Stomach (tissue), 4 donors: ENCODE measurements around the gene FOXI2.

Experiments
- CTCF ChIP-seq, 7 experiments: fragments of 450-650 bp in 4 of 7; fragments of 200-600 bp in 3 of 7; sonication (generic) in 3 of 7; IDR thresholded peaks; one replicate each; pipeline ENCODE4 v1.5.1; 2016 to 2019; ENCODE audit warnings: antibody characterized with exemption in 7 of 7, control low read depth in 2 of 7, mild to moderate bottlenecking in 1 of 7
- POLR2A ChIP-seq, 4 donors: fragments of 450-650 bp; IDR thresholded peaks; one replicate each; pipeline ENCODE4 v1.6.1; 2016; ENCODE audit warnings: antibody characterized with exemption in 4 of 4, control low read depth in 2 of 4, mild to moderate bottlenecking in 1 of 4, moderate library complexity in 1 of 4
- POLR2AphosphoS5 ChIP-seq, 3 donors: sonication (generic); formaldehyde crosslinking; IDR thresholded peaks; one replicate each; pipeline ENCODE4 v1.6.1; 2016; ENCODE audit warnings: antibody characterized with exemption in 3 of 3

- peak in 1 of 7 experiments; percentile 16 for TF ChIP-seq CTCF (IDR thresholded peaks at IDR 0.05)
- no peak for TF ChIP-seq POLR2AphosphoS5 (IDR thresholded peaks at IDR 0.05)
- TF ChIP-seq POLR2A (IDR thresholded peaks at IDR 0.05): no peak
Observed at GRCh38 chr10:127715782-127716378, 21.1 kb upstream of the FOXI2 start.
